ENCODE measurements around the gene PTPA. TPM values are rescaled to one million over a fixed set of nuclear protein-coding genes. Genes with fewer than 3 reads are reported as not detected.

PTPA gene
- total and polyA plus RNA-seq, 2 of the 4 experiments (the other 2 are of a cell fraction), result 124 to 149 TPM

- Histone ChIP-seq H3K23ac (ENCODE audit: low read depth, low read length) (no peak overlapping the region; the same call in 1 of the 2 replicates), H2AFZ (replicated peaks; ENCODE audit: low read length, poor library complexity) (no peak overlapping the region), H3K36me3 (ENCODE audit: control insufficient read depth, insufficient read depth, low read length) (peaks cover under 1% of the 10 kb centered on the region; the same call in 1 of the 2 replicates), H4K8ac (ENCODE audit: low read depth in 2 of 2, low read length in 2 of 2) (no peak overlapping the region), H2BK15ac (ENCODE audit: low read depth, low read length) (no peak overlapping the region), H4K20me1 (ENCODE audit: insufficient read depth, low read length) (peaks cover 4% of the 10 kb centered on the region), H3K56ac (ENCODE audit: extremely low read depth, insufficient read depth, low read length) (no peak overlapping the region), H2AK9ac (replicated peaks; ENCODE audit: low read depth, low read length, poor library complexity) (no peak overlapping the region), H4K5ac (ENCODE audit: low read depth, low read length) (no peak overlapping the region), H2BK5ac (ENCODE audit: low read depth, low read length, poor library complexity, severe bottlenecking) (no peak overlapping the region), H3K18ac (ENCODE audit: low read depth, low read length) (no peak overlapping the region), H3K9me1 (ENCODE audit: insufficient read depth, low read length) (0 out of 2 replicates have a peak, but pooled peaks cover 3% of the 10 kb centered on the region), H2BK20ac (ENCODE audit: low read depth, low read length) (no peak overlapping the region), H3K27me3 (ENCODE audit: control insufficient read depth, insufficient read depth, low read length) (no peaks in the 10 kb centered on the region), H3K4me1 (ENCODE audit: control insufficient read depth, insufficient read depth, low read length) (peaks cover 7% of the 10 kb centered on the region), H4K91ac (ENCODE audit: insufficient read depth, low read depth, low read length) (no peak overlapping the region), H3K79me1 (ENCODE audit: low read depth in 1 of 2, low read length in 2 of 2) (peaks cover 31 to 72% of the 10 kb centered on the region in 2 experiments; a peak in 3 of 4 replicates), H3K4ac (ENCODE audit: low read depth, low read length) (no peak overlapping the region), H3K4me3 (ENCODE audit: insufficient read depth, low read depth, low read length) (no peak overlapping the region), H3K4me2 (ENCODE audit: low read depth, low read length) (no peak overlapping the region), H3K9me3 (ENCODE audit: control insufficient read depth, insufficient read depth, low read length) (no peaks in the 10 kb centered on the region), H3K9ac (ENCODE audit: low read depth, low read length) (no peak overlapping the region), H3K27ac (ENCODE audit: insufficient read depth, low read length) (no peak overlapping the region), H3K14ac (replicated peaks; ENCODE audit: low read depth, low read length) (no peak overlapping the region), H2BK120ac (ENCODE audit: low read depth, low read length) (no peak overlapping the region), H2AK5ac (ENCODE audit: low read depth, low read length) (0 out of 2 replicates have a peak overlapping the region, but pooled peaks have one; percentile 40)
- DNase-seq (no peak), ATAC-seq (ENCODE audit: low read depth) (no peak)
- POLR2A ChIA-PET (ENCODE audit: unreplicated experiment), result no interaction called here
- BruUV-seq (replicated peaks), result no TSS peak
- in situ Hi-C loops (cut with MboI; ENCODE audit: low sequenced_read_pairs) (no loop called here), dilution Hi-C loops (cut with HindIII; ENCODE audit: low sequenced_read_pairs, unreplicated experiment) (no loop called here), intact Hi-C loops (cut with micrococcal nuclease) (no loop called here)
- TF ChIP-seq USF2 (IDR thresholded peaks at IDR 0.05; ENCODE audit: low read depth, low read length) (no peak), MAZ (IDR thresholded peaks at IDR 0.05; ENCODE audit: borderline replicate concordance, low read depth, low read length) (no peak), MAFK (IDR thresholded peaks at IDR 0.05; ENCODE audit: low read depth, low read length) (no peak), CTCF (conservative IDR thresholded peaks at IDR 0.05; ENCODE audit: low read depth, low read length) (no peak)
- TF ChIP-seq, protein P1, sequence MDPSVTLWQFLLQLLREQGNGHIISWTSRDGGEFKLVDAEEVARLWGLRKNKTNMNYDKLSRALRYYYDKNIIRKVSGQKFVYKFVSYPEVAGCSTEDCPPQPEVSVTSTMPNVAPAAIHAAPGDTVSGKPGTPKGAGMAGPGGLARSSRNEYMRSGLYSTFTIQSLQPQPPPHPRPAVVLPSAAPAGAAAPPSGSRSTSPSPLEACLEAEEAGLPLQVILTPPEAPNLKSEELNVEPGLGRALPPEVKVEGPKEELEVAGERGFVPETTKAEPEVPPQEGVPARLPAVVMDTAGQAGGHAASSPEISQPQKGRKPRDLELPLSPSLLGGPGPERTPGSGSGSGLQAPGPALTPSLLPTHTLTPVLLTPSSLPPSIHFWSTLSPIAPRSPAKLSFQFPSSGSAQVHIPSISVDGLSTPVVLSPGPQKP (IDR thresholded peaks at IDR 0.05; ENCODE audit: borderline replicate concordance, low read depth, low read length), result no peak
- 100% methylated on average over 3 of the region's 17 CpGs; no CpG with 5 or more reads in 1 of the 2 experiments for WGBS, 2 experiments (ENCODE audit: extremely low coverage in 2 of 2, insufficient read length in 1 of 2)
- CTCF ChIA-PET, result interaction anchor here (1.2 kb wide), 1 partner anchor 13 kb away, joined by 3 read pairs; no protein-coding TSS in a partner anchor
These were observed 2.6 kb downstream of the PTPA start for GRCh38 chr9:129113645-129114304.

Data from IMR-90 (cell line).